Suprapubic skin (tissue), 4 donors: ENCODE data around the gene NHSL2. TPM values are rescaled to one million over a fixed set of nuclear protein-coding genes. Genes with fewer than 3 reads are reported as not detected.
"Not testable (repeated sequence)": the region's sequence is repeated elsewhere in the genome, so short reads cannot be mapped to it uniquely, and the experiment has no call there.

ENCODE experiments used
- DNase-seq, 2 donors: peaks; one replicate each; pipeline ENCODE4 v3.0.0-alpha.2; 2019; ENCODE audit warnings: low spot score in 2 of 2
- H3K27ac ChIP-seq: fragments of 200-600 bp; sonication (generic); one replicate; pipeline ENCODE4 v1.5.1; 2019
- H3K27me3 ChIP-seq: fragments of 200-600 bp; sonication (generic); one replicate; pipeline ENCODE4 v1.5.1; 2019
- H3K36me3 ChIP-seq: fragments of 200-600 bp; sonication (generic); one replicate; pipeline ENCODE4 v1.5.1; 2019
- H3K4me1 ChIP-seq: fragments of 200-600 bp; sonication (generic); one replicate; pipeline ENCODE4 v1.5.1; 2019
- H3K4me3 ChIP-seq: fragments of 200-600 bp; sonication (generic); one replicate; pipeline ENCODE4 v1.5.1; 2019; ENCODE audit warnings: mild to moderate bottlenecking
- H3K9me3 ChIP-seq: fragments of 200-600 bp; sonication (generic); one replicate; pipeline ENCODE4 v1.5.1; 2019
- EP300 ChIP-seq: sonication (generic); formaldehyde crosslinking; IDR thresholded peaks from one replicate; pipeline ENCODE4 v1.6.1; 2017; ENCODE audit warnings: antibody characterized with exemption
- POLR2A ChIP-seq, 2 donors: fragments of 450-650 bp; IDR thresholded peaks; one replicate each; pipeline ENCODE4 v1.6.1; 2017; ENCODE audit warnings: antibody characterized with exemption in 2 of 2, mild to moderate bottlenecking in 2 of 2, moderate library complexity in 2 of 2
- POLR2AphosphoS5 ChIP-seq, 3 donors: sonication (generic); formaldehyde crosslinking; IDR thresholded peaks; one replicate each; pipeline ENCODE4 v1.6.1; 2017; ENCODE audit warnings: antibody characterized with exemption in 3 of 3
- WGBS: methylation state at CpG from one replicate; pipeline ENCODE4 v1.1.5; 2018; 5-methylcytosine and 5-hydroxymethylcytosine counted together
- total RNA-seq, 4 donors: library from RNA; depleted of rRNA; stranded (reverse); fragments of >200 nt; gene quantifications; one replicate each; pipeline ENCODE4 v1.1.0, GENCODE V29; 2016
- TF ChIP-seq, protein P1 (sequence below), 2 donors: fragments of 200-600 bp in 1 of 2; fragments of 450-650 bp in 1 of 2; sonication (generic) in 1 of 2; IDR thresholded peaks; one replicate each; pipeline ENCODE4 v1.5.1; 2016 to 2019; ENCODE audit warnings: antibody characterized with exemption in 2 of 2, mild to moderate bottlenecking in 1 of 2, moderate library complexity in 1 of 2

Gene NHSL2
- total RNA-seq: 1 to 10 TPM; 2.0 to 4.7 (median 3.0) TPM

DNA sequence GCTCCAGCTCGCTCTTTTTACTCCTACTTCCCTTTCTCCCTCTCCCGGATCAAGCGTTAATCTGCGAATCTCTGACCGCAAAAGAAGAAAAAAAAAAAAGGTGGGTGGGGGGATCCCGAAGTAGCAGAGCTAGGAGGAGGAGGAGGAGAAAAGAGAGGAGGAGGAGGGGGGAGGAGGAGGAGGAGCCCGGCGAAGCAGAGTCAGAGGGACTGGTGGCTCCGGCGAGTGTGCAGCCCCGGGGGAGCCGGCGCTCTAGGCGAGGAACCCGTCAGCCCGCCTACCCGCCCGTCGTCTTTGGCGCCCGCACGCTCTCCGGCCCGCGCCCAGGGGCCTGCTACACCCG lies at the start of gene NHSL2:
Gene NHSL2, plus strand, starts transcription at position 203 of the 343 bp plus-strand sequence.
- 19% methylated on average over 14 of the region's 26 CpGs for WGBS
- peaks cover 25% of the 10 kb centered on the region for H3K27me3 ChIP-seq
- no peaks in the 10 kb centered on the region for H3K36me3 ChIP-seq
- peaks cover 14% of the 10 kb centered on the region for H3K4me1 ChIP-seq
- peak within 1 kb of the TSS; percentile 52 for H3K4me3 ChIP-seq
- peak within 1 kb of the TSS; percentile 38 for H3K27ac ChIP-seq
- no peak for DNase-seq
- H3K9me3 ChIP-seq: no peaks in the 10 kb centered on the region
- TF ChIP-seq, protein P1, sequence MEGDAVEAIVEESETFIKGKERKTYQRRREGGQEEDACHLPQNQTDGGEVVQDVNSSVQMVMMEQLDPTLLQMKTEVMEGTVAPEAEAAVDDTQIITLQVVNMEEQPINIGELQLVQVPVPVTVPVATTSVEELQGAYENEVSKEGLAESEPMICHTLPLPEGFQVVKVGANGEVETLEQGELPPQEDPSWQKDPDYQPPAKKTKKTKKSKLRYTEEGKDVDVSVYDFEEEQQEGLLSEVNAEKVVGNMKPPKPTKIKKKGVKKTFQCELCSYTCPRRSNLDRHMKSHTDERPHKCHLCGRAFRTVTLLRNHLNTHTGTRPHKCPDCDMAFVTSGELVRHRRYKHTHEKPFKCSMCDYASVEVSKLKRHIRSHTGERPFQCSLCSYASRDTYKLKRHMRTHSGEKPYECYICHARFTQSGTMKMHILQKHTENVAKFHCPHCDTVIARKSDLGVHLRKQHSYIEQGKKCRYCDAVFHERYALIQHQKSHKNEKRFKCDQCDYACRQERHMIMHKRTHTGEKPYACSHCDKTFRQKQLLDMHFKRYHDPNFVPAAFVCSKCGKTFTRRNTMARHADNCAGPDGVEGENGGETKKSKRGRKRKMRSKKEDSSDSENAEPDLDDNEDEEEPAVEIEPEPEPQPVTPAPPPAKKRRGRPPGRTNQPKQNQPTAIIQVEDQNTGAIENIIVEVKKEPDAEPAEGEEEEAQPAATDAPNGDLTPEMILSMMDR (IDR thresholded peaks at IDR 0.05): no peak
- TF ChIP-seq POLR2AphosphoS5 (IDR thresholded peaks at IDR 0.05) (no peak), EP300 (no peak), POLR2A (IDR thresholded peaks at IDR 0.05) (no peak)

DNA sequence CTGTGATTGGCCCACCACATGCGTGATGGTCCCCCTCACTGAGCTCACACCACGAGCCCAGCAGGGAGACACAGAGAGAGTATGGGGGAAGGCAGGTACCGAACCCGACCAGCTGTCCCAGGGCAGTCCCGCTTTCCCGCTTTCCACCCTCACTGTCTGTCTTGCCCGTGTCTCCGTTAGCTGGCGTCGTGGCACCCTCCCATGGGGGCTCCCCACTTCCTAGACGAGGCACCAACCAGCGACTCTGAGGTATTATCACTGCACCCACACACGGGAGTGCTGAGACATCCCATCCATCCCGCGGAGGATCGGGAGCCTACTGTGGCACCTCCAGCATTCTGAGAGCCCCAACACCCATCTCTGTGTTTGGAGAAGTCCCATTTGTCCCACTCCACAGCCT lies 43.0 kb upstream of the NHSL2 start:
- Histone ChIP-seq H3K27me3 (peaks cover 8% of the 10 kb centered on the region), H3K4me3 (no peak overlapping the region), H3K36me3 (no peaks in the 10 kb centered on the region), H3K4me1 (no peaks in the 10 kb centered on the region), H3K27ac (no peak overlapping the region), H3K9me3 (no peaks in the 10 kb centered on the region)
- TF ChIP-seq, protein P1 (IDR thresholded peaks at IDR 0.05): no peak
- no peak for TF ChIP-seq EP300
- DNase-seq: no peak
- 88% methylated on average over 15 of the region's 16 CpGs for WGBS

DNA sequence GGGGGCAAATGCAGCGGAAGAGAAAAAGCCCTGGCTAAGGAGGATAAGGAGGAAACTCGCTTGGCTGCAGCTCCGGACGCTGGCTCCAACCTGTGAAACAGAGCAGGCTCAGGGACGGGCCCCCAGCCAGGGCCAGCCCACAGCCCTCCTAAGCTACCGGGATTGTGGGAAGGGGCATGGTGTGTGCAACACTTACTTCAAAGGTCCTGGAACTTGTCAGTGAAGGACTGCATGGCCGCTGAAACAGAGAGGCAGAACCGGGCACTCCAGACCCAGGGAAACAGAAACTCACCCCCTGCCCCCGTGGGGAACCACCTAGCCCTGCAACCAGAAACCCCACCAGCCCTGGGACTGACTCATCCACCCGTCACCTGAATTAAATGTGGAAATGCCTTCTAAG lies 41.1 kb upstream of the NHSL2 start:
- not testable (repeated sequence) for H3K27me3 ChIP-seq, H3K36me3 ChIP-seq, DNase-seq, H3K27ac ChIP-seq, H3K9me3 ChIP-seq, H3K4me3 ChIP-seq, H3K4me1 ChIP-seq
- 60% methylated on average over 2 of the region's 10 CpGs for WGBS

DNA sequence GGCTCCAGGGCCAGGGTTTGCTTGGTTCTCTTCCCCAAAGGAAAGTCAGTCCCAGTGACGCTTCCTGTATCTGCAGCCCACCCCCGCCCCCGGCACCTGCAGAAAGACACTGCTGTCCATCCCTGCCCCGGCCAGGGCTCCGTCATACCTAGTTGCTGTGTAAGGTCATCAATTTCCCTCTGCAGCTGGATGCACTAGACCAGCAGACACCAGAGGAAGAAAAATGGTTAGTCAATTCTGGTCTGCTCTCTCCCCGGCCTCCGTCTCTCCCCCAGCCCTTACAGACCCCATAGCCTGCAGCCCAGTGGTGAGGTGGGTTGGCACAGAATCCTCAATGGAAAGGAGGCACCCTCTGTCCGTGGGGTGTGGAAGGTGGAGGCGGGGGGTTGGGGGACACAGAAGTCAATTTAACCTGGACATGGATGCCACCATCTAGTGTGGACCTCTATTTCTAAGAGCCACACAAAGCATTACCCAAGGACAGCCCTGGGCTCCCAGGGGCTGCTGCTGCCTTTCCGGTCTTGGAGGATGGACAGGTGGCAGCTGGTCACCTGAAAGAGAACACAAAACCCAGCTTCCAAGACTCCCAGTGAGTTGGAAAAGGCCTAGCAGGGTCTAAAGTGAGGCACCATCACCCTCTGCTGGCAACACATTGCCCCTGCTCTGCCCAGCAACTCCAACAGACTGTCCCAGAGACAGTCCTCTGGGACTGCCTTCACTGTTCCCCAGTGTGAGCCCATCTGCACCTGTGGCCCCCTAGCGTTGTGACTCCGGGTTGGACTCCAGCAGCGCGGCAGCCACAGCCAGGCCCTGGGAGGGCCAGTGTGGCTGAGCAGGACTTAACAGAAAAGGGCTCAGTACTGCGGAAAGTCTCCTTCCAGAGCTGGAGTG lies 40.2 kb upstream of the NHSL2 start:
- no peak for DNase-seq
- H3K9me3 ChIP-seq: no peaks in the 10 kb centered on the region
- WGBS: 81% methylated on average over 8 of the region's 15 CpGs
- H3K4me1 ChIP-seq: no peaks in the 10 kb centered on the region
- peaks cover 8% of the 10 kb centered on the region for H3K27me3 ChIP-seq
- no peaks in the 10 kb centered on the region for H3K36me3 ChIP-seq
- H3K27ac ChIP-seq: no peak overlapping the region
- H3K4me3 ChIP-seq: no peak overlapping the region
- TF ChIP-seq POLR2A (IDR thresholded peaks at IDR 0.05): no peak
- no peak for TF ChIP-seq EP300
- no peak for TF ChIP-seq POLR2AphosphoS5 (IDR thresholded peaks at IDR 0.05)
- TF ChIP-seq, protein P1 (IDR thresholded peaks at IDR 0.05): no peak

DNA sequence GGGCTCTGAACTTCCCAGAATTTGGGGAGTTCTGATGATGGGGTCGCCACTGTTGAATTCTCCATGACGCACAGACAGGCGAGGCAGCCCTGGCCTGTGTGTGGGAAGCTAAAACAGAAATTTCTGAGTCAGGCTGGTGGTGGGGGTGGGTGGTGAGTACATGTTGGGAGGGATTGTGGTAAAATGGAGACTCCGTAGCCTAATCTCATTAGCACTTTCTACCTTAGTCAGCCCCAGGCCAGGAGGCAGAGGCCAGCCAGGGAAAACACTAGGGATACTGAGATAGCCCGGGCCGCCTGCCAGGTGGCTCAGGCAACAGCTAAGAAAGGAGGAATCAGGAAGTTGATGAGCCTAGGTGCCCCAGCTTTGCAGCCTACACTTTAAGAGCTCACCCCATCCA lies 39.3 kb upstream of the NHSL2 start:
- Histone ChIP-seq H3K4me3 (no peak overlapping the region), H3K36me3 (no peaks in the 10 kb centered on the region), H3K27ac (no peak overlapping the region), H3K9me3 (no peaks in the 10 kb centered on the region), H3K4me1 (no peaks in the 10 kb centered on the region), H3K27me3 (peaks cover 8% of the 10 kb centered on the region)
- WGBS: 82% methylated on average over 6 of the region's 6 CpGs
- TF ChIP-seq POLR2A (IDR thresholded peaks at IDR 0.05): no peak
- TF ChIP-seq, protein P1 (IDR thresholded peaks at IDR 0.05): no peak
- no peak for TF ChIP-seq EP300
- no peak for TF ChIP-seq POLR2AphosphoS5 (IDR thresholded peaks at IDR 0.05)
- DNase-seq: no peak
